ENCODE results near the gene REPIN1. TPM values are rescaled to one million over a fixed set of nuclear protein-coding genes. Genes with fewer than 3 reads are reported as not detected.

REPIN1 gene
- polyA plus RNA-seq, 1 of the 3 experiments (the other 2 are of a cell fraction): 91.6 TPM

DNA sequence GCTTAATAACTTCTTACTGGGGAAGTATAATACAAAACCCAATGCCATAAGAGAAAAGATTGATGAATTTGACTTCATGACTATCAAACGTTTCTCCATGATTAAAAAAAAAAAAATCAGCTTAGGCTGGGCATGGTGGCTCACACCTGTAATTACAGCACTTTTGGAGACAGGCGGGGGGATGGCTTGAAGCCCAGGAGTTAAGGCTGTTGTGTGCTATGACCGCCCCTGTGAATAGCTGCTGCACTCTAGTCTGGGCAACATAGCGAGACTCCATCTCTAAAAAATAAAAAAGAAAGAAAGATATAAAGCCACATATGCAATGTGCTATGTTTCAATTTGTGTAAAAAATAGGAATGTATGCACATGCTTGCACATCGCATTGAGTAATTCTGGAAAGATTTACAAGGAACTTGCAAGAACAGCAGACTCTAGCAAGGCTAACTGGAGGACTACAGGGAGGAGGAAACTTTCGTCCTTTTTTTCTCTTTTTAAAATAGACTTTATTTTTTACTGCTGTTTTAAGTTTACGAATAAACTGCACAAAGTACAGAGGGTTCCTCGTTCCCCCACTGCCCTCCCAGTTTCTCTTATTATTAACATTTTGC is 16.9 kb upstream of the REPIN1 start:
- CTCF ChIA-PET: no interaction called here
- H3K4me1 ChIP-seq (ENCODE audit: control insufficient read depth in 1 of 2, insufficient read depth in 2 of 2, low read depth in 1 of 2, low read length in 1 of 2): no peaks in the 10 kb centered on the region
- no peaks in the 10 kb centered on the region for H3K79me2 ChIP-seq (ENCODE audit: insufficient read depth)
- H3K27ac ChIP-seq (ENCODE audit: low read depth in 2 of 2, low read length in 1 of 2): no peak overlapping the region
- H3F3A ChIP-seq (replicated peaks; ENCODE audit: insufficient read depth): no peaks in the 10 kb centered on the region
- no peak overlapping the region for H3K4me3 ChIP-seq (ENCODE audit: low read depth in 2 of 2, low read length in 1 of 2)
- no peaks in the 10 kb centered on the region for H3K27me3 ChIP-seq (ENCODE audit: insufficient read depth)
- H3K9ac ChIP-seq: no peak overlapping the region
- H4K20me1 ChIP-seq (ENCODE audit: insufficient read depth): no peaks in the 10 kb centered on the region
- H3K9me2 ChIP-seq: no peaks in the 10 kb centered on the region
- no peaks in the 10 kb centered on the region for H3K36me3 ChIP-seq (replicated peaks in 1 of 2; ENCODE audit: control insufficient read depth in 1 of 2, insufficient read depth in 2 of 2, low read length in 1 of 2)
- no peaks in the 10 kb centered on the region for H3K9me3 ChIP-seq
- WGBS (ENCODE audit: low lambda C conversion rate): 60% methylated on average over 8 of the region's 8 CpGs
- no peak overlapping the region for H3K4me2 ChIP-seq
- H2AFZ ChIP-seq (ENCODE audit: low read depth): no peak overlapping the region
- TF ChIP-seq GATA2 (CRISPR knock-in tag; IDR thresholded peaks at IDR 0.05): no peak
- TF ChIP-seq MEF2A (IDR thresholded peaks at IDR 0.05; ENCODE audit: borderline replicate concordance, low read depth): no peak
- no peak for TF ChIP-seq FOXM1 (IDR thresholded peaks at IDR 0.05; ENCODE audit: low read depth)
- TF ChIP-seq NFIC (IDR thresholded peaks at IDR 0.05; ENCODE audit: borderline replicate concordance): no peak
- TF ChIP-seq RCOR1 (IDR thresholded peaks at IDR 0.05; ENCODE audit: low read length): no peak
- TF ChIP-seq, protein P1, sequence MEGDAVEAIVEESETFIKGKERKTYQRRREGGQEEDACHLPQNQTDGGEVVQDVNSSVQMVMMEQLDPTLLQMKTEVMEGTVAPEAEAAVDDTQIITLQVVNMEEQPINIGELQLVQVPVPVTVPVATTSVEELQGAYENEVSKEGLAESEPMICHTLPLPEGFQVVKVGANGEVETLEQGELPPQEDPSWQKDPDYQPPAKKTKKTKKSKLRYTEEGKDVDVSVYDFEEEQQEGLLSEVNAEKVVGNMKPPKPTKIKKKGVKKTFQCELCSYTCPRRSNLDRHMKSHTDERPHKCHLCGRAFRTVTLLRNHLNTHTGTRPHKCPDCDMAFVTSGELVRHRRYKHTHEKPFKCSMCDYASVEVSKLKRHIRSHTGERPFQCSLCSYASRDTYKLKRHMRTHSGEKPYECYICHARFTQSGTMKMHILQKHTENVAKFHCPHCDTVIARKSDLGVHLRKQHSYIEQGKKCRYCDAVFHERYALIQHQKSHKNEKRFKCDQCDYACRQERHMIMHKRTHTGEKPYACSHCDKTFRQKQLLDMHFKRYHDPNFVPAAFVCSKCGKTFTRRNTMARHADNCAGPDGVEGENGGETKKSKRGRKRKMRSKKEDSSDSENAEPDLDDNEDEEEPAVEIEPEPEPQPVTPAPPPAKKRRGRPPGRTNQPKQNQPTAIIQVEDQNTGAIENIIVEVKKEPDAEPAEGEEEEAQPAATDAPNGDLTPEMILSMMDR (IDR thresholded peaks at IDR 0.05): no peak
- TF ChIP-seq, protein P2, sequence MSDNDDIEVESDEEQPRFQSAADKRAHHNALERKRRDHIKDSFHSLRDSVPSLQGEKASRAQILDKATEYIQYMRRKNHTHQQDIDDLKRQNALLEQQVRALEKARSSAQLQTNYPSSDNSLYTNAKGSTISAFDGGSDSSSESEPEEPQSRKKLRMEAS (IDR thresholded peaks at IDR 0.05; ENCODE audit: low read depth): no peak
- TF ChIP-seq FOXJ3 (CRISPR knock-in tag; IDR thresholded peaks at IDR 0.05): no peak
- TF ChIP-seq, protein P3, sequence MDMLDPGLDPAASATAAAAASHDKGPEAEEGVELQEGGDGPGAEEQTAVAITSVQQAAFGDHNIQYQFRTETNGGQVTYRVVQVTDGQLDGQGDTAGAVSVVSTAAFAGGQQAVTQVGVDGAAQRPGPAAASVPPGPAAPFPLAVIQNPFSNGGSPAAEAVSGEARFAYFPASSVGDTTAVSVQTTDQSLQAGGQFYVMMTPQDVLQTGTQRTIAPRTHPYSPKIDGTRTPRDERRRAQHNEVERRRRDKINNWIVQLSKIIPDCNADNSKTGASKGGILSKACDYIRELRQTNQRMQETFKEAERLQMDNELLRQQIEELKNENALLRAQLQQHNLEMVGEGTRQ (IDR thresholded peaks at IDR 0.05; ENCODE audit: borderline replicate concordance, low read depth, low read length): no peak
- TF ChIP-seq, protein P4, sequence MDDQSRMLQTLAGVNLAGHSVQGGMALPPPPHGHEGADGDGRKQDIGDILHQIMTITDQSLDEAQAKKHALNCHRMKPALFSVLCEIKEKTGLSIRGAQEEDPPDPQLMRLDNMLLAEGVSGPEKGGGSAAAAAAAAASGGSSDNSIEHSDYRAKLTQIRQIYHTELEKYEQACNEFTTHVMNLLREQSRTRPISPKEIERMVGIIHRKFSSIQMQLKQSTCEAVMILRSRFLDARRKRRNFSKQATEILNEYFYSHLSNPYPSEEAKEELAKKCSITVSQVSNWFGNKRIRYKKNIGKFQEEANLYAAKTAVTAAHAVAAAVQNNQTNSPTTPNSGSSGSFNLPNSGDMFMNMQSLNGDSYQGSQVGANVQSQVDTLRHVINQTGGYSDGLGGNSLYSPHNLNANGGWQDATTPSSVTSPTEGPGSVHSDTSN (IDR thresholded peaks at IDR 0.05): no peak
- TF ChIP-seq SIN3A (IDR thresholded peaks at IDR 0.05; ENCODE audit: borderline replicate concordance, low read depth, low read length): no peak
- TF ChIP-seq YY1 (IDR thresholded peaks at IDR 0.05; ENCODE audit: low read depth): no peak
- TF ChIP-seq, protein P5, sequence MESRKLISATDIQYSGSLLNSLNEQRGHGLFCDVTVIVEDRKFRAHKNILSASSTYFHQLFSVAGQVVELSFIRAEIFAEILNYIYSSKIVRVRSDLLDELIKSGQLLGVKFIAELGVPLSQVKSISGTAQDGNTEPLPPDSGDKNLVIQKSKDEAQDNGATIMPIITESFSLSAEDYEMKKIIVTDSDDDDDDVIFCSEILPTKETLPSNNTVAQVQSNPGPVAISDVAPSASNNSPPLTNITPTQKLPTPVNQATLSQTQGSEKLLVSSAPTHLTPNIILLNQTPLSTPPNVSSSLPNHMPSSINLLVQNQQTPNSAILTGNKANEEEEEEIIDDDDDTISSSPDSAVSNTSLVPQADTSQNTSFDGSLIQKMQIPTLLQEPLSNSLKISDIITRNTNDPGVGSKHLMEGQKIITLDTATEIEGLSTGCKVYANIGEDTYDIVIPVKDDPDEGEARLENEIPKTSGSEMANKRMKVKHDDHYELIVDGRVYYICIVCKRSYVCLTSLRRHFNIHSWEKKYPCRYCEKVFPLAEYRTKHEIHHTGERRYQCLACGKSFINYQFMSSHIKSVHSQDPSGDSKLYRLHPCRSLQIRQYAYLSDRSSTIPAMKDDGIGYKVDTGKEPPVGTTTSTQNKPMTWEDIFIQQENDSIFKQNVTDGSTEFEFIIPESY (IDR thresholded peaks at IDR 0.05; ENCODE audit: borderline replicate concordance, low read depth): no peak
- TF ChIP-seq TCF12 (IDR thresholded peaks at IDR 0.05): no peak
- no peak for TF ChIP-seq JUND (IDR thresholded peaks at IDR 0.05)
- no peak for TF ChIP-seq EZH2phosphoT487 (IDR thresholded peaks at IDR 0.05; ENCODE audit: borderline replicate concordance, low read depth)
- TF ChIP-seq RAD21 (IDR thresholded peaks at IDR 0.05; ENCODE audit: low read length): no peak
- no peak for TF ChIP-seq CHD2 (IDR thresholded peaks at IDR 0.05; ENCODE audit: low read length, partially characterized antibody)
- TF ChIP-seq, protein P6, sequence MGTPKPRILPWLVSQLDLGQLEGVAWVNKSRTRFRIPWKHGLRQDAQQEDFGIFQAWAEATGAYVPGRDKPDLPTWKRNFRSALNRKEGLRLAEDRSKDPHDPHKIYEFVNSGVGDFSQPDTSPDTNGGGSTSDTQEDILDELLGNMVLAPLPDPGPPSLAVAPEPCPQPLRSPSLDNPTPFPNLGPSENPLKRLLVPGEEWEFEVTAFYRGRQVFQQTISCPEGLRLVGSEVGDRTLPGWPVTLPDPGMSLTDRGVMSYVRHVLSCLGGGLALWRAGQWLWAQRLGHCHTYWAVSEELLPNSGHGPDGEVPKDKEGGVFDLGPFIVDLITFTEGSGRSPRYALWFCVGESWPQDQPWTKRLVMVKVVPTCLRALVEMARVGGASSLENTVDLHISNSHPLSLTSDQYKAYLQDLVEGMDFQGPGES (IDR thresholded peaks at IDR 0.05; ENCODE audit: low read depth, low read length): no peak
- DNase-seq: no peak
- POLR2A ChIA-PET: no interaction called here
